ENCODE results near the gene PTGES2. TPM values are rescaled to one million over a fixed set of nuclear protein-coding genes. Genes with fewer than 3 reads are reported as not detected.
A peak's percentile ranks its signal among the peaks of the same experiment; 100 is the strongest.

The PTGES2 gene
- total and polyA plus RNA-seq, 2 of the 13 experiments (the other 11 are each of a cell fraction or from before 2014, with no cell fraction given): 63.7 to 79.8 TPM

GRCh38 chr9:128159784-128160602, 32.5 kb upstream of the PTGES2 start, which contains the start of gene BBLN (continued):
- TF ChIP-seq TAF1 (CRISPR knock-in tag; IDR thresholded peaks at IDR 0.05) (peak; percentile 70; the same call in 1 of the 2 replicates), ZXDC (CRISPR knock-in tag; IDR thresholded peaks at IDR 0.05) (peak; percentile 99), ZNF747 (CRISPR knock-in tag; IDR thresholded peaks at IDR 0.05; ENCODE audit: borderline replicate concordance) (peak; percentile 47; the same call in 1 of the 2 replicates), ISL2 (CRISPR knock-in tag; IDR thresholded peaks at IDR 0.05) (peak; percentile 36; the same call in 1 of the 2 replicates), GLI4 (CRISPR knock-in tag; IDR thresholded peaks at IDR 0.05; ENCODE audit: borderline replicate concordance) (no peak), ZNF44 (CRISPR knock-in tag; IDR thresholded peaks at IDR 0.05) (no peak), JUND (CRISPR knock-in tag; IDR thresholded peaks at IDR 0.05) (no peak), FIP1L1 (IDR thresholded peaks at IDR 0.05; ENCODE audit: borderline replicate concordance, insufficient read depth, low read depth, low read length) (no peak), THAP11 (CRISPR knock-in tag; IDR thresholded peaks at IDR 0.05) (peak; percentile 64), ZNF142 (CRISPR knock-in tag; IDR thresholded peaks at IDR 0.05) (peak; percentile 77; the same call in 1 of the 2 replicates), REL (CRISPR knock-in tag; conservative IDR thresholded peaks at IDR 0.05) (no peak), HNRNPK (IDR thresholded peaks at IDR 0.05; ENCODE audit: low read depth, low read length, poor library complexity, severe bottlenecking) (peak; percentile 33), ELF1 (CRISPR knock-in tag; IDR thresholded peaks at IDR 0.05) (peak; percentile 72), ZGPAT (CRISPR knock-in tag; IDR thresholded peaks at IDR 0.05) (peak; percentile 28; the same call in 1 of the 2 replicates), BCL6 (CRISPR knock-in tag; IDR thresholded peaks at IDR 0.05) (0 out of 2 replicates have a peak, but pooled peaks have one; percentile 11), MAZ (IDR thresholded peaks at IDR 0.05; ENCODE audit: borderline replicate concordance, low read depth, low read length) (peak; percentile 14; the same call in 1 of the 2 replicates), MAZ (CRISPR knock-in tag; IDR thresholded peaks at IDR 0.05; ENCODE audit: low read depth) (peak; percentile 76)
